HG03103 (cell line): Measurements from ENCODE around the gene KDSR.
A peak's percentile ranks its signal among the peaks of the same experiment; 100 is the strongest.

ENCODE experiments used
- ATAC-seq: cut with Tn5 transposase; IDR thresholded peaks from one replicate; pipeline ENCODE4 v1.9.1; 2021; ENCODE audit warnings: low read depth; ENCODE audit not compliant: unreplicated experiment

KDSR gene

GRCh38 chr18:63367053-63367953 is at the start of gene KDSR:
Gene KDSR (minus strand): TSS chr18:63367206. CDS start chr18:63367118, 88 bp downstream.
- peak; percentile 77 for ATAC-seq

DNA sequence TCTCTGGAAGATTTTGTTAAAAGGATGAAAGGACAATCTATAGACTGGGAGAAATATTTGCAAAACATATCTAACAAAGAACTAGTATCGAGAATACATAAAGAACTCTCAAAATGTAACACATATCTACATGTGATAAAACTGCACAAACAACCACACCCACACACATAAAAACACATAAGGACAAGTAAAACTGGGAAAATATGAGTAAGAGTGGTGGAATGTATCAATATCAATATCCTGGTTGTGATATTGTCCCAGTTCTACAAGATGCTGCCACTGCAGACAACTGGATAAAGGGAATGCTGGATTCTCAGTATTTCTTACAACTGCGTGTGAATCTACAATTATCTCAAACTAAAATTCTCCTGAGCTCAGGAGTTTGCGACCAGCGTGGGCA is 45.9 kb upstream of the KDSR start:
- no peak for ATAC-seq

DNA sequence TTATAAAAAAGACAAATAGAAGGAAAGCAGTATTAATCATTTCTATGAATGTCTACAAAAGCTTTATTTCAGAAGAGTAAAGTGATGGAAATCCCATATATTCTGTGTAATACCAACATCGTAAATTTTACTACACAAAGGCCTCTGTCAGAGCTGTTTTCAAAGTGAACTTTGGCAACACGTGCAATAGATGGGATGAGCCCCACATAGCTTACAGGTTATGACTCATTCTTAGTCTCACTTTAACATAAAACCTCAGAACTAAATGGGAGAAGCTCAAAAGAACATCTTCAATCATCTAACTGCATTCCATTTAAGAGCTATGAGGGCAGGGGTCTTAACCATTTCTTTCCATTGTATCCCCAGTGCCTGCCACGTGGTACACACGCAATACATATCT is 43.8 kb upstream of the KDSR start:
- no peak for ATAC-seq

GRCh38 chr18:63409301-63409700 is 42.3 kb upstream of the KDSR start:
- no peak for ATAC-seq

- no peak for ATAC-seq
Measured at GRCh38 chr18:63407734-63408133, 40.7 kb upstream of the KDSR start.

GRCh38 chr18:63405986-63406385 is 39.0 kb upstream of the KDSR start:
- ATAC-seq = no peak

GRCh38 chr18:63402246-63403162 is 35.5 kb upstream of the KDSR start:
- no peak for ATAC-seq

DNA sequence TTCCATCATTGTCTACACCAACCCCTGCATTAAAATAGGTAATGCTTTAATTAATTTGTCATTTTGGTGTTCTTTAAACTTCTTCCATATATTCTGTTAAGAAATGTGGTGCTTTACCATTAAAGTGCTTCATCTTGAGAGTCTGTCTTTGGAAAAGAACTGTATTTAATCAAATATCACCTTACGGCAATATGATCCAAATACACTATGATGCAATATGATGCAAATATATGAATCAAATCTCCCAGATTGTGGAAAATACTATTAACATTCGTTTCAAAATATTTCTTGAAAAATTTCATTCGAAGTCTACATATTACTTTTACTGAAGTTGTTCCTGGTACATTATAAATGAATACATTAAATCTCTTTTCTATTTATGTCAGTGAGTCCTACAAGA is 32.3 kb upstream of the KDSR start:
- no peak for ATAC-seq

DNA sequence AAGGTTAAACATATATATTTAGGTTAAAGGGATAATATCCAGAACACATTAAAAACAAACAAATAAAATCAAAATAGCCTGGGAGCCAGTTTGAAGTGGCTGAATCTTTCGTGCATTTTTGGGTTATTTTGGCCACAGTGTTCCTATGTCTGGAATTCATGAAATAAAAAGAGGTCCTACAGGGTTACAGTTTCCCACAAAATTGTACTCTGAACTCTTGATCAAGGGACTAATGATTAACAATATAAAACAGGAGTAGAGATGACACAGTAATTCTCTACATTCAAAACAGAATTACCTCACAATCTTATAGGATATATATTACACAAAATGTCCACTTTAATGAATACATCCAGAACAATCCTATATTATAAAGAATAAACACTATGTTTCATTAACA is 30.3 kb upstream of the KDSR start:
- ATAC-seq = no peak

- no peak for ATAC-seq
Measured at GRCh38 chr18:63395503-63395902, 28.5 kb upstream of the KDSR start.

GRCh38 chr18:63394954-63395353 is 27.9 kb upstream of the KDSR start:
- no peak for ATAC-seq

GRCh38 chr18:63387861-63388260 is 20.9 kb upstream of the KDSR start:
- no peak for ATAC-seq

GRCh38 chr18:63382843-63383242 is 15.8 kb upstream of the KDSR start:
- no peak for ATAC-seq

DNA sequence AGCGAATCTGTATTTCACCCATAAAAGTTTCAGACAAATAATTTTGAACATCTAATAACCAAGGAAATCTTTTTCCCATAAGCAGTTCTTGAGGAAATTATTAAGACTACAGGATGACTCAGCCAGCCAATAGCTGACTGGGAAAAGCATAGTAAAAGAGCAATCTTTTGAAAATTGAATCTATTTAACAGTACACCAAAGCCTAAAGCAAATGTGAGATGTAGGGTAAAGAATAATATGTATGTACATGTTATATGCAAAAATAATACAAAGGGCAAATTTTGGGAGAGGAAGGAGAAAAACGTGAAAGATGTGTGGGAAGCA is 12.6 kb upstream of the KDSR start:
- ATAC-seq = no peak

- no peak for ATAC-seq
Measured at GRCh38 chr18:63378919-63379638, 12.1 kb upstream of the KDSR start.

GRCh38 chr18:63377275-63377980 is 10.4 kb upstream of the KDSR start:
- no peak for ATAC-seq

- ATAC-seq = no peak
Measured at GRCh38 chr18:63376538-63376937, 9.5 kb upstream of the KDSR start.

DNA sequence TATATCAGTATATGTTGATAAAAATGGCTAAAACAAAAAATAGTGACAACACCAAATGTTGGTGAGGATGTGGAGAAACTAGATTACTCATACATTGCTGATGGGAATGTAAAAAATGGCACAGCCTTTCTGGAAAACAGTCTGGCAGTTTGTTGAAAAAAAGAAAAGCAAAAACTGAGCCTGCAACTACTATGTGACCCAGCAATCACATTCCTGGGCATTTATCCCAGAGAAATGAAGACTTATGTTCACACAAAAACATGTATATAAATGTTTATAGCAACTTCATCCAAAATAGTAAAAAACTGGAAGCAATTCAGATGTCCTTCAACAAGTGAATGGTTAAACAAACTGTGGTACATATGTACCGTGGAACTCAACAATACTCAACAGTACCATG is 7.5 kb upstream of the KDSR start:
- no peak for ATAC-seq

DNA sequence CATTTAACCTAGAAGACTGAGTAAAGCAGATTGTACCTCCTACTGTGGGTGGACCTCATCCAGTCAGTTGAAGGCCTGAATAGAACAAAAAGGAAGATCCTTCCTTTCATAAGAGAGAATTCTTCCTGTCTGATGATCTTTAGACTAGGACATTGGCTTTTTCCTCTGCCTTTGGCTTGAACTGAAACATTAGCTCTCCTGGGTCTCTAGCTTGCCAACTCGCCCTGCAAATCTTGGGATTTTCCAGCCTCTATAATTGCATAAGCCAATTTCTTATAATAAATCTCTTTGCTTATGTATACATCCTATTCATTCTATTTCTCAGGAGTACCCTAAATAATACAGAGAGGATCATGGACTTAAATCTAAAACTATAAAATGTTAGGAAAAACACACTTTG is 6.2 kb upstream of the KDSR start:
- ATAC-seq = no peak

GRCh38 chr18:63368611-63369010 is 1.6 kb upstream of the KDSR start:
- no peak for ATAC-seq
